Sigmoid colon (tissue), 7 donors: ENCODE data around the gene IL23A. TPM values are rescaled to one million over a fixed set of nuclear protein-coding genes. Genes with fewer than 3 reads are reported as not detected.

Experiments
- DNase-seq: peaks from one replicate; pipeline ENCODE4 v3.0.0-alpha.2; 2019
- H3K27ac ChIP-seq, 4 donors: fragments of 200-600 bp; sonication (generic); one replicate each; pipeline ENCODE4 v1.5.1; 2016 to 2019; ENCODE audit warnings: mild to moderate bottlenecking in 1 of 4
- H3K27me3 ChIP-seq, 3 donors: fragments of 200-600 bp; sonication (generic); one replicate each; pipeline ENCODE4 v1.5.1; 2019; ENCODE audit warnings: mild to moderate bottlenecking in 1 of 3
- H3K36me3 ChIP-seq, 4 donors: fragments of 200-600 bp; sonication (generic); one replicate each; pipeline ENCODE4 v1.5.1; 2016 to 2019
- H3K4me1 ChIP-seq, 4 donors: fragments of 200-600 bp; sonication (generic); one replicate each; pipeline ENCODE4 v1.5.1; 2017 to 2019
- H3K4me3 ChIP-seq, 4 donors: fragments of 200-600 bp; sonication (generic); one replicate each; pipeline ENCODE4 v1.5.1; 2017 to 2019; ENCODE audit warnings: mild to moderate bottlenecking in 2 of 4, moderate library complexity in 1 of 4
- H3K9me3 ChIP-seq, 4 donors: fragments of 200-600 bp in 3 of 4; sonication (generic) in 3 of 4; one replicate each; pipeline versions ENCODE4 v1.5.1 to v1.6.1; 2013 to 2019
- EP300 ChIP-seq, 4 donors: sonication (generic); formaldehyde crosslinking; IDR thresholded peaks; one replicate each; pipeline ENCODE4 v1.6.1; 2017; ENCODE audit warnings: antibody characterized with exemption in 4 of 4
- POLR2A ChIP-seq, 2 donors: fragments of 450-650 bp; IDR thresholded peaks; one replicate each; pipeline ENCODE4 v1.6.1; 2016; ENCODE audit warnings: antibody characterized with exemption in 2 of 2, mild to moderate bottlenecking in 2 of 2, moderate library complexity in 2 of 2
- POLR2AphosphoS5 ChIP-seq, 4 donors: sonication (generic); formaldehyde crosslinking; IDR thresholded peaks; one replicate each; pipeline ENCODE4 v1.6.1; 2017; ENCODE audit warnings: antibody characterized with exemption in 4 of 4
- WGBS, 2 donors: extraction: QIAGEN DNeasy Blood & Tissue Kit; methylation state at CpG; one replicate each; pipeline ENCODE4 v1.1.7; 2013; 5-methylcytosine and 5-hydroxymethylcytosine counted together
- intact Hi-C: fragments of 100-400 bp; cut with DNase I; formaldehyde crosslinking; loops from one replicate; pipeline ENCODE4 v1.15.1; 2023
- polyA plus RNA-seq, 3 donors: library from polyadenylated mRNA; stranded (reverse); fragments of 200-250 nt; gene quantifications; one replicate each; pipeline ENCODE4 v1.2.3, GENCODE V29; 2013
- total RNA-seq, 4 donors: library from RNA; depleted of rRNA; stranded (reverse); fragments of >200 nt; gene quantifications; one replicate each; pipeline ENCODE4 v1.1.0, GENCODE V29; 2016
- TF ChIP-seq, protein P1 (sequence below), 4 experiments: fragments of 450-650 bp in 3 of 4; fragments of 200-600 bp in 1 of 4; IDR thresholded peaks; one replicate each; pipeline ENCODE4 v1.5.1; 2016 to 2019; ENCODE audit warnings: antibody characterized with exemption in 4 of 4, mild to moderate bottlenecking in 3 of 4, moderate library complexity in 2 of 4
- donor health status: healthy with polysubstance abuse.
- donor health status: Bipolar disorder and iron deficiency.
- donor health status: healthy.

The IL23A gene, protein sequence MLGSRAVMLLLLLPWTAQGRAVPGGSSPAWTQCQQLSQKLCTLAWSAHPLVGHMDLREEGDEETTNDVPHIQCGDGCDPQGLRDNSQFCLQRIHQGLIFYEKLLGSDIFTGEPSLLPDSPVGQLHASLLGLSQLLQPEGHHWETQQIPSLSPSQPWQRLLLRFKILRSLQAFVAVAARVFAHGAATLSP
- not detected for total RNA-seq
- 1 to 10 TPM in 1 of 3 donors, not detected in 2; 3.6 TPM for polyA plus RNA-seq

DNA sequence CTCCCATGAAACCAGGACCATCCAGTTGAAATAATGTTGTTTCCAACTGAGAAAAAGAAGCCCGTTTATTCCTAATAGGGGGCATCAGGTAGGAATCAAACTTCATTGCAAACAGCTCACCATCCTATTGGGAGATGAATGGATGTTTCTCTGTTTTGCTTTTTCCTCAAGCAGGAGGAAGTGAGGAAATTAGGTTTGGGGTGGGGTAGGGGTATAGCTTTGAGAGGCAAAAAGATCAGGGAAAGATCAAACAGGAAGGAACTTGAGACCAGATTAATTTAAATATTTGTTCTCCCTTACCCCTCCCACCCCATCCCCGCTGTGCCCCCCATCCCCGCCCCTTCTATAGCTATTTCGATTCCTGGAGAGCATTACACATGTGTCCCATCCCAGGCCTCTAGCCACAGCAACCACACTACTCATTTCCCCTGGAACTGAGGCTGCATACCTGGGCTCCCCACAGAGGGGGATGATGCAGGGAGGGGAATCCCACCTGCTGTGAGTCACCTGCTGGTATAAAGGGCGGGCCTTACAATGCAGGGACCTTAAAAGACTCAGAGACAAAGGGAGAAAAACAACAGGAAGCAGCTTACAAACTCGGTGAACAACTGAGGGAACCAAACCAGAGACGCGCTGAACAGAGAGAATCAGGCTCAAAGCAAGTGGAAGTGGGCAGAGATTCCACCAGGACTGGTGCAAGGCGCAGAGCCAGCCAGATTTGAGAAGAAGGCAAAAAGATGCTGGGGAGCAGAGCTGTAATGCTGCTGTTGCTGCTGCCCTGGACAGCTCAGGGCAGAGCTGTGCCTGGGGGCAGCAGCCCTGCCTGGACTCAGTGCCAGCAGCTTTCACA lies at the start of gene IL23A:
IL23A (plus strand) TSS at position 577 of the 850 bp plus-strand sequence; CDS start at position 738, 161 bp downstream.
- WGBS, 2 donors = 34 to 66% methylated on average over 9 of the region's 9 CpGs
- no peak within 1 kb of the TSS for H3K4me3 ChIP-seq
- no peak within 1 kb of the TSS for H3K27ac ChIP-seq
- peaks cover 0 to 10% (median 2%) of the 10 kb centered on the region in 4 donors for H3K4me1 ChIP-seq
- H3K36me3 ChIP-seq = peaks cover 6 to 14% (median 10%) of the 10 kb centered on the region in 4 donors
- no peaks in the 10 kb centered on the region for H3K9me3 ChIP-seq
- TF ChIP-seq POLR2AphosphoS5 (IDR thresholded peaks at IDR 0.05) (no peak), EP300 (IDR thresholded peaks at IDR 0.05) (no peak), POLR2A (IDR thresholded peaks at IDR 0.05) (no peak)
- TF ChIP-seq, protein P1, sequence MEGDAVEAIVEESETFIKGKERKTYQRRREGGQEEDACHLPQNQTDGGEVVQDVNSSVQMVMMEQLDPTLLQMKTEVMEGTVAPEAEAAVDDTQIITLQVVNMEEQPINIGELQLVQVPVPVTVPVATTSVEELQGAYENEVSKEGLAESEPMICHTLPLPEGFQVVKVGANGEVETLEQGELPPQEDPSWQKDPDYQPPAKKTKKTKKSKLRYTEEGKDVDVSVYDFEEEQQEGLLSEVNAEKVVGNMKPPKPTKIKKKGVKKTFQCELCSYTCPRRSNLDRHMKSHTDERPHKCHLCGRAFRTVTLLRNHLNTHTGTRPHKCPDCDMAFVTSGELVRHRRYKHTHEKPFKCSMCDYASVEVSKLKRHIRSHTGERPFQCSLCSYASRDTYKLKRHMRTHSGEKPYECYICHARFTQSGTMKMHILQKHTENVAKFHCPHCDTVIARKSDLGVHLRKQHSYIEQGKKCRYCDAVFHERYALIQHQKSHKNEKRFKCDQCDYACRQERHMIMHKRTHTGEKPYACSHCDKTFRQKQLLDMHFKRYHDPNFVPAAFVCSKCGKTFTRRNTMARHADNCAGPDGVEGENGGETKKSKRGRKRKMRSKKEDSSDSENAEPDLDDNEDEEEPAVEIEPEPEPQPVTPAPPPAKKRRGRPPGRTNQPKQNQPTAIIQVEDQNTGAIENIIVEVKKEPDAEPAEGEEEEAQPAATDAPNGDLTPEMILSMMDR (IDR thresholded peaks at IDR 0.05) = no peak
- no peak for DNase-seq
- intact Hi-C loops = no loop called here
- no peaks in the 10 kb centered on the region for H3K27me3 ChIP-seq

DNA sequence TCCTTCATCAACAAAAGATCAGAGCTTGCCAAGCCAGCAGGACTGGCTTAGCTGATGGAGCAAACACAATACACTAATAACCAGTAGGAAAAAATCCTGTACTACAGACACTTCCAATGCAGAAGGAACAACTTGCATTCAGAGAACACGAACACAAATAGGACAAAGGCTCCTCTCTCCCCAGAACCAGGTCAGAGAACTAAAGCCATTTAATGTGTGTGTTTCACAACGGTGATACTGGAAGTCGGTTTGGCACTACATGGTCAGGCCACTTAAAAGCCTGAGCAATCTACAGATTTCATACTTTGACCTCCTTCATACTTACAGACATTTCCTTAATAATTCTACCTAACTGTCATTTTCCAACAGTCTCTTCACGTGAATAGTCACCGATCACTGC lies 44.9 kb upstream of the IL23A start:
- H3K27me3 ChIP-seq = no peaks in the 10 kb centered on the region
- H3K36me3 ChIP-seq = peaks cover 0 to 13% (median 6%) of the 10 kb centered on the region in 4 donors
- DNase-seq = no peak
- TF ChIP-seq POLR2AphosphoS5 (IDR thresholded peaks at IDR 0.05) (no peak), EP300 (IDR thresholded peaks at IDR 0.05) (no peak), POLR2A (IDR thresholded peaks at IDR 0.05) (no peak)
- TF ChIP-seq, protein P1 (IDR thresholded peaks at IDR 0.05) = no peak
- H3K4me1 ChIP-seq = peaks cover 0 to 50% (median 28%) of the 10 kb centered on the region in 4 donors
- 52 to 90% methylated on average over 5 of the region's 5 CpGs for WGBS, 2 donors
- H3K4me3 ChIP-seq = no peak overlapping the region
- no peak overlapping the region for H3K27ac ChIP-seq
- intact Hi-C loops = no loop called here
- no peaks in the 10 kb centered on the region for H3K9me3 ChIP-seq

DNA sequence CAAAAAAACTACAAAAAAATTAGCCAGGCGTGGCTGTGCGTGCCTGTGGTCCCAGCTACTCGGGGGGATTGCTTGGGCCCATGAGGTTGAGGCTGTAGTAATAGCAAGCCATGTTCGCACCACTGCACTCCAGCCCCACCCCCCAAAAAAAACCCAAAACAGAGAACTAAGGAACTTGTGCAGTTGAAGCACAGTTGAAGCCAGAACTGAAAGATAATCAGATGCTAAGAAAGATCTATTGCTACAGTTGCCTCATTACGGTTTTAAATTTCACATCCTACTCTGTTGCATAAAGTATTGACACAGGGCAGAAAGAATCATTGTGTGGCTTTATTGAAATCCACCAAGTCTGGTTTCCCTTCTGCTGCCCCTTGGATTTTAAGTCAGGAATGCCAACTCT lies 42.4 kb upstream of the IL23A start:
- WGBS, 2 donors = 63 to 82% methylated on average over 5 of the region's 5 CpGs
- DNase-seq = no peak
- no peak overlapping the region for H3K27ac ChIP-seq
- peaks cover 0 to 65% (median 42%) of the 10 kb centered on the region in 4 donors for H3K4me1 ChIP-seq
- H3K9me3 ChIP-seq = no peaks in the 10 kb centered on the region
- H3K4me3 ChIP-seq = no peak overlapping the region
- peaks cover 0 to 7% (median 3%) of the 10 kb centered on the region in 4 donors for H3K36me3 ChIP-seq
- H3K27me3 ChIP-seq = no peaks in the 10 kb centered on the region
- intact Hi-C loops = no loop called here
- TF ChIP-seq EP300 (IDR thresholded peaks at IDR 0.05) (no peak), POLR2A (IDR thresholded peaks at IDR 0.05) (no peak), POLR2AphosphoS5 (IDR thresholded peaks at IDR 0.05) (no peak)
- TF ChIP-seq, protein P1 (IDR thresholded peaks at IDR 0.05) = no peak

DNA sequence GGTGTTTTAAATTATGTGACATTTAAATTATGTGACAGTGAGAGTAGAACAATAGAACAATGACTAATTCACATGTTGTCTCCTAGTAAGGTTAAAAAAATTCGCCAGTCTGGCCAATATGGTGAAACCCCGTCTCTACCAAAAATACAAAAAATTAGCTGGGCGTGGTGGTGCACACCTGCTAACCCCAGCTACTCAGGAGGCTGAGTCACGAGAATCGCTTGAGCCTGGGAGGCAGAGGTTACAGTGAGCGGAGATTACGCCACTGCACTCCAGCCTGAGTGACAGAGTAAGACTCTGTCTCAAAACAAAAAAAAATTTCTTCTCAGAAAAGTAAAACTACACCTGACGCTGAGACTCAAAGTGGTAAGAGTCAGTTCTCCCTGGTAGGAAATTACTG lies 41.3 kb upstream of the IL23A start:
- no peak for DNase-seq
- Histone ChIP-seq H3K36me3 (peaks cover 0 to 4% (median 0%) of the 10 kb centered on the region in 4 donors), H3K27me3 (no peaks in the 10 kb centered on the region), H3K4me3 (no peak overlapping the region), H3K9me3 (no peaks in the 10 kb centered on the region), H3K27ac (peak overlapping the region in 1 of 4 donors; percentile 9), H3K4me1 (peaks cover 0 to 72% (median 46%) of the 10 kb centered on the region in 4 donors)
- intact Hi-C loops = no loop called here
- 85 to 94% methylated on average over 8 of the region's 8 CpGs for WGBS, 2 donors
- TF ChIP-seq POLR2AphosphoS5 (IDR thresholded peaks at IDR 0.05) (no peak), EP300 (IDR thresholded peaks at IDR 0.05) (no peak), POLR2A (IDR thresholded peaks at IDR 0.05) (no peak)
- TF ChIP-seq, protein P1 (IDR thresholded peaks at IDR 0.05) = no peak
